IMR-90 (cell line): Measurements from ENCODE around the gene PPP3CA. TPM values are rescaled to one million over a fixed set of nuclear protein-coding genes. Genes with fewer than 3 reads are reported as not detected.

ENCODE experiments used
- ATAC-seq: fragments of 200-7000 bp; cut with Tn5 transposase; 2 replicates; pipeline ENCODE4 v1.9.1; 2020; ENCODE audit warnings: low read depth, mild to moderate bottlenecking, moderate library complexity
- BruUV-seq: library from RNA; stranded (reverse); fragments of 400-500 nt; replicated peaks from 2 replicates; lab custom pipeline; 2021; lab: Mats Ljungman, UMichigan
- CTCF ChIA-PET: fragments of 300-600 bp; formaldehyde crosslinking; extraction: SDS; loops from one replicate; lab custom pipeline; 2021; ENCODE audit warnings: antibody characterized with exemption; lab: Yijun Ruan, JAX
- POLR2A ChIA-PET: fragments of 300-600 bp; sonication (Branson Sonifier 250); formaldehyde crosslinking; loops from one replicate; lab custom pipeline; 2022; ENCODE audit warnings: antibody characterized with exemption; ENCODE audit not compliant: unreplicated experiment; lab: Charles Lee
- DNase-seq: peaks from one replicate; pipeline ENCODE4 v3.0.0; 2013
- H2AFZ ChIP-seq: replicated peaks from 2 replicates; pipeline ENCODE3; 2013; ENCODE audit warnings: low read length, mild to moderate bottlenecking; ENCODE audit not compliant: poor library complexity
- H2AK5ac ChIP-seq: 2 replicates; pipeline ENCODE4 v1.6.1; 2013; ENCODE audit warnings: low read depth, low read length, inconsistent platforms
- H2AK9ac ChIP-seq: replicated peaks from 2 replicates; pipeline ENCODE3; 2013; ENCODE audit warnings: mild to moderate bottlenecking, low read depth, low read length, moderate library complexity; ENCODE audit not compliant: poor library complexity
- H2BK120ac ChIP-seq: 2 replicates; pipeline ENCODE4 v1.6.1; 2013; ENCODE audit warnings: low read depth, low read length, inconsistent platforms
- H2BK15ac ChIP-seq: 3 replicates; pipeline ENCODE4 v1.6.1; 2013; ENCODE audit warnings: low read depth, low read length, inconsistent platforms
- H2BK20ac ChIP-seq: 2 replicates; pipeline ENCODE4 v1.6.1; 2013; ENCODE audit warnings: low read depth, mild to moderate bottlenecking, inconsistent platforms, low read length, moderate library complexity
- H2BK5ac ChIP-seq: 2 replicates; pipeline ENCODE4 v1.6.1; 2013; ENCODE audit warnings: mild to moderate bottlenecking, low read depth, low read length, inconsistent platforms; ENCODE audit not compliant: poor library complexity, severe bottlenecking
- H3K14ac ChIP-seq: replicated peaks from 2 replicates; pipeline ENCODE4 v1.6.1; 2013; ENCODE audit warnings: low read depth, low read length, inconsistent platforms
- H3K18ac ChIP-seq: 2 replicates; pipeline ENCODE4 v1.6.1; 2013; ENCODE audit warnings: low read depth, low read length, control low read depth
- H3K23ac ChIP-seq: 2 replicates; pipeline ENCODE4 v1.6.1; 2013; ENCODE audit warnings: low read depth, low read length, inconsistent platforms
- H3K27ac ChIP-seq: 2 replicates; pipeline ENCODE4 v1.5.1; 2013; ENCODE audit warnings: mild to moderate bottlenecking, control low read depth, low read length; ENCODE audit not compliant: insufficient read depth
- H3K27me3 ChIP-seq: 2 replicates; pipeline ENCODE4 v1.6.1; 2013; ENCODE audit warnings: low read length; ENCODE audit not compliant: control insufficient read depth, insufficient read depth
- H3K36me3 ChIP-seq: 2 replicates; pipeline ENCODE4 v1.6.1; 2013; ENCODE audit warnings: low read length, mixed read lengths; ENCODE audit not compliant: control insufficient read depth, insufficient read depth
- H3K4ac ChIP-seq: 2 replicates; pipeline ENCODE4 v1.6.1; 2013; ENCODE audit warnings: low read depth, low read length, inconsistent platforms
- H3K4me1 ChIP-seq: 2 replicates; pipeline ENCODE4 v1.6.1; 2013; ENCODE audit warnings: low read length, mixed read lengths; ENCODE audit not compliant: control insufficient read depth, insufficient read depth
- H3K4me2 ChIP-seq: 2 replicates; pipeline ENCODE4 v1.6.1; 2013; ENCODE audit warnings: low read depth, mild to moderate bottlenecking, control low read depth, low read length, moderate library complexity
- H3K4me3 ChIP-seq: 2 replicates; pipeline ENCODE4 v1.5.1; 2013; ENCODE audit warnings: low read depth, mild to moderate bottlenecking, control low read depth, low read length, moderate library complexity; ENCODE audit not compliant: insufficient read depth
- H3K56ac ChIP-seq: 2 replicates; pipeline ENCODE4 v1.6.1; 2013; ENCODE audit warnings: low read length, inconsistent platforms; ENCODE audit not compliant: insufficient read depth; ENCODE audit errors: extremely low read depth
- H3K79me1 ChIP-seq, 2 experiments: 2 replicates each; pipeline ENCODE4 v1.6.1; 2013; ENCODE audit warnings: low read length in 2 of 2, inconsistent platforms in 1 of 2, low read depth in 1 of 2
- H3K9ac ChIP-seq: 2 replicates; pipeline ENCODE4 v1.6.1; 2013; ENCODE audit warnings: low read depth, low read length, control low read depth
- H3K9me1 ChIP-seq: 2 replicates; pipeline ENCODE4 v1.6.1; 2013; ENCODE audit warnings: low read length, inconsistent platforms; ENCODE audit not compliant: insufficient read depth
- H3K9me3 ChIP-seq: 2 replicates; pipeline ENCODE4 v1.6.1; 2013; ENCODE audit warnings: low read length; ENCODE audit not compliant: control insufficient read depth, insufficient read depth
- H4K20me1 ChIP-seq: 2 replicates; pipeline ENCODE4 v1.6.1; 2013; ENCODE audit warnings: low read length, inconsistent platforms; ENCODE audit not compliant: insufficient read depth
- H4K5ac ChIP-seq: 2 replicates; pipeline ENCODE4 v1.6.1; 2013; ENCODE audit warnings: mild to moderate bottlenecking, low read depth, low read length, control low read depth
- H4K8ac ChIP-seq, 2 experiments: 2 replicates each; pipeline ENCODE4 v1.6.1; 2013; ENCODE audit warnings: low read depth in 2 of 2, low read length in 2 of 2, control low read depth in 1 of 2, inconsistent platforms in 1 of 2
- H4K91ac ChIP-seq: 2 replicates; pipeline ENCODE4 v1.6.1; 2013; ENCODE audit warnings: low read depth, low read length, inconsistent platforms; ENCODE audit not compliant: insufficient read depth
- BHLHE40 ChIP-seq: fragments of 150-350 bp; IDR thresholded peaks from 2 replicates; pipeline ENCODE4 v1.6.1; 2016; ENCODE audit warnings: mild to moderate bottlenecking, low read depth, low read length
- MAFK ChIP-seq: IDR thresholded peaks from 2 replicates; pipeline ENCODE4 v1.6.1; 2012; ENCODE audit warnings: low read depth, low read length, improper control_type of control experiment
- USF2 ChIP-seq: fragments of 150-350 bp; IDR thresholded peaks from 2 replicates; pipeline ENCODE4 v1.6.1; 2017; ENCODE audit warnings: mild to moderate bottlenecking, antibody characterized with exemption, low read length, low read depth
- WGBS, 2 experiments: methylation state at CpG; one replicate each; pipeline versions ENCODE4 v1.1.5 to v1.1.7; 2013; ENCODE audit warnings: missing lambda C conversion rate in 2 of 2; ENCODE audit not compliant: insufficient read length in 1 of 2; ENCODE audit errors: extremely low coverage in 2 of 2; 5-methylcytosine and 5-hydroxymethylcytosine counted together
- dilution Hi-C: fragments of 300-500 bp; cut with HindIII; formaldehyde crosslinking; loops from one replicate; pipeline ENCODE4 v1.14.3; 2018; ENCODE audit warnings: low sequenced_read_pairs; ENCODE audit not compliant: unreplicated experiment
- in situ Hi-C: fragments of 300-500 bp; cut with MboI; formaldehyde crosslinking; loops from 3 replicates; pipeline ENCODE4 v1.14.3; 2019; ENCODE audit warnings: low sequenced_read_pairs, inconsistent platforms, mixed read lengths
- intact Hi-C: fragments of 100-400 bp; cut with micrococcal nuclease; formaldehyde crosslinking; loops from 2 replicates; pipeline ENCODE4 v1.10.0; 2022
- polyA plus RNA-seq, 3 experiments: library from polyadenylated mRNA; depleted of rRNA; stranded (reverse); fragments of >200 nt; gene quantifications; 2 replicates each; pipeline ENCODE4 v1.2.3, GENCODE V29; 2012; ENCODE audit warnings: low replicate concordance in 1 of 3
- total RNA-seq: library from RNA; depleted of rRNA; stranded (reverse); fragments of >200 nt; gene quantifications from 2 replicates; pipeline ENCODE4 v1.2.3, GENCODE V29; 2012

The PPP3CA gene
- total and polyA plus RNA-seq, 2 of the 4 experiments (the other 2 are of a cell fraction), result 14.5 to 48.6 TPM

GRCh38 chr4:101322743-101323142 is 24.6 kb downstream of the PPP3CA start:
- DNase-seq (no peak), ATAC-seq (no peak)
- H3K14ac ChIP-seq, result no peak overlapping the region
- dilution Hi-C loops (no loop called here), in situ Hi-C loops (no loop called here), intact Hi-C loops (no loop called here)
- no peak overlapping the region for H2AK9ac ChIP-seq
- peaks cover 16% of the 10 kb centered on the region; the same call in 1 of the 2 replicates for H4K20me1 ChIP-seq
- no peak overlapping the region for H3K18ac ChIP-seq
- H3K4me2 ChIP-seq, result no peak overlapping the region
- no peaks in the 10 kb centered on the region for H3K9me1 ChIP-seq
- no peak overlapping the region for H3K23ac ChIP-seq
- H3K27ac ChIP-seq, result no peak overlapping the region
- TF ChIP-seq USF2 (no peak), BHLHE40 (no peak), MAFK (peak; percentile 79)
- H3K36me3 ChIP-seq, result no peaks in the 10 kb centered on the region
- no peak overlapping the region for H2AK5ac ChIP-seq
- no TSS peak for BruUV-seq
- no peak overlapping the region for H2BK20ac ChIP-seq
- ChIA-PET CTCF (no interaction called here), POLR2A (no interaction called here)
- no peaks in the 10 kb centered on the region for H3K27me3 ChIP-seq
- no peaks in the 10 kb centered on the region; the same call in 1 of the 2 replicates for H3K4me1 ChIP-seq
- H2BK5ac ChIP-seq, result no peak overlapping the region
- no peaks in the 10 kb centered on the region for H3K9me3 ChIP-seq
- H3K4ac ChIP-seq, result no peak overlapping the region
- H3K79me1 ChIP-seq, result peaks cover 15 to 22% of the 10 kb centered on the region in 2 experiments
- no peak overlapping the region for H4K5ac ChIP-seq
- no peak overlapping the region for H3K9ac ChIP-seq
- H2BK120ac ChIP-seq, result no peak overlapping the region
- no peak overlapping the region for H2BK15ac ChIP-seq
- WGBS, 2 experiments, result no CpG with 5 or more reads among the region's 1 CpG
- no peak overlapping the region for H4K91ac ChIP-seq
- no peak overlapping the region for H2AFZ ChIP-seq
- no peak overlapping the region for H3K56ac ChIP-seq
- no peak overlapping the region for H4K8ac ChIP-seq
- no peak overlapping the region for H3K4me3 ChIP-seq
